ENCODE measurements around the gene OLFML2A. TPM values are rescaled to one million over a fixed set of nuclear protein-coding genes. Genes with fewer than 3 reads are reported as not detected.
A peak's percentile ranks its signal among the peaks of the same experiment; 100 is the strongest.

OLFML2A gene
- total and polyA plus RNA-seq, 2 of the 4 experiments (the other 2 are of a cell fraction) = 2.0 to 5.9 TPM

DNA sequence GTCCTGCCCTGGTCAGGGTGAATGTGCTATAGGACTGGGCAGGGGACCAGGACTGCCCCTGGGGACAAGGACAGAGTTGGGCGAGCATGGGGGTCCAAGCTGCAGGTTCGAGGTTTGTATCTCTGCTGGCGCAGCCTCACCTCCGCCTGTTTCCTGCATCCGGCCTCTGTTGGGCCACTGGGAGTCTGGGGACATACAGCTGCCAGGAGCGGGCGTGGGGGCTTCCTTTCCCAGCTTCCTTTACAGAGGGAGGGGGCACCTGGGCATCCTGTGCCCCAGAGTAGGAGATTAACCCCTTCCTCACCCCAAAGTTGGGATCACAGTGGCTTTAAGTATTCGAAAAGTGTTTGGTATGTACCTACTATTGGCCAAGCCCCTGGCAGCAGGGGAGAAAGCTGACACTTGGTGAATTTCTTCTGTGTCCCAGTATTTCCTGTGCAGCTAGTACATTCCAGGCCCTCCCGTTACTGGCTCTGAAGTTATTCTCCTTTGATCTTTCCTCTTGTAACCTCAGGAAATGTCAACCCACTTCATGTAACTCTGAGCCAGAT, 19.0 kb downstream of the OLFML2A start:
- no peak overlapping the region for H2BK15ac ChIP-seq (ENCODE audit: low read depth, low read length)
- peak; percentile 45 for ATAC-seq (ENCODE audit: low read depth)
- no peak overlapping the region for H4K91ac ChIP-seq (ENCODE audit: insufficient read depth, low read depth, low read length)
- H3K4me1 ChIP-seq (ENCODE audit: control insufficient read depth, insufficient read depth, low read length) = peaks cover 22% of the 10 kb centered on the region; the same call in 1 of the 2 replicates
- no peak overlapping the region for H2AFZ ChIP-seq (replicated peaks; ENCODE audit: low read length, poor library complexity)
- POLR2A ChIA-PET (ENCODE audit: unreplicated experiment) = no interaction called here
- TF ChIP-seq, protein P1, sequence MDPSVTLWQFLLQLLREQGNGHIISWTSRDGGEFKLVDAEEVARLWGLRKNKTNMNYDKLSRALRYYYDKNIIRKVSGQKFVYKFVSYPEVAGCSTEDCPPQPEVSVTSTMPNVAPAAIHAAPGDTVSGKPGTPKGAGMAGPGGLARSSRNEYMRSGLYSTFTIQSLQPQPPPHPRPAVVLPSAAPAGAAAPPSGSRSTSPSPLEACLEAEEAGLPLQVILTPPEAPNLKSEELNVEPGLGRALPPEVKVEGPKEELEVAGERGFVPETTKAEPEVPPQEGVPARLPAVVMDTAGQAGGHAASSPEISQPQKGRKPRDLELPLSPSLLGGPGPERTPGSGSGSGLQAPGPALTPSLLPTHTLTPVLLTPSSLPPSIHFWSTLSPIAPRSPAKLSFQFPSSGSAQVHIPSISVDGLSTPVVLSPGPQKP (IDR thresholded peaks at IDR 0.05; ENCODE audit: borderline replicate concordance, low read depth, low read length) = no peak
- no peak for TF ChIP-seq RAD21 (IDR thresholded peaks at IDR 0.05; ENCODE audit: low read length)
- TF ChIP-seq BHLHE40 (IDR thresholded peaks at IDR 0.05; ENCODE audit: low read depth, low read length) = no peak
- TF ChIP-seq, protein P2, sequence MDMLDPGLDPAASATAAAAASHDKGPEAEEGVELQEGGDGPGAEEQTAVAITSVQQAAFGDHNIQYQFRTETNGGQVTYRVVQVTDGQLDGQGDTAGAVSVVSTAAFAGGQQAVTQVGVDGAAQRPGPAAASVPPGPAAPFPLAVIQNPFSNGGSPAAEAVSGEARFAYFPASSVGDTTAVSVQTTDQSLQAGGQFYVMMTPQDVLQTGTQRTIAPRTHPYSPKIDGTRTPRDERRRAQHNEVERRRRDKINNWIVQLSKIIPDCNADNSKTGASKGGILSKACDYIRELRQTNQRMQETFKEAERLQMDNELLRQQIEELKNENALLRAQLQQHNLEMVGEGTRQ (IDR thresholded peaks at IDR 0.05; ENCODE audit: low read depth, low read length) = no peak
- TF ChIP-seq NFE2L2 (IDR thresholded peaks at IDR 0.05; ENCODE audit: low read depth, low read length) = no peak
- no peak for TF ChIP-seq CEBPB (IDR thresholded peaks at IDR 0.05; ENCODE audit: low read depth, low read length)
- no peak for TF ChIP-seq FOS (IDR thresholded peaks at IDR 0.05; ENCODE audit: low read depth, low read length)
- no peak for TF ChIP-seq CHD1 (IDR thresholded peaks at IDR 0.05; ENCODE audit: low read depth, low read length)
- TF ChIP-seq MAZ (IDR thresholded peaks at IDR 0.05; ENCODE audit: borderline replicate concordance, low read depth, low read length) = no peak
- no peak for TF ChIP-seq RFX5 (IDR thresholded peaks at IDR 0.05; ENCODE audit: low read depth, low read length)
- TF ChIP-seq MAFK (IDR thresholded peaks at IDR 0.05; ENCODE audit: low read depth, low read length) = no peak
- TF ChIP-seq POLR2A (IDR thresholded peaks at IDR 0.05; ENCODE audit: low read depth, low read length) = no peak
- TF ChIP-seq, protein P3, sequence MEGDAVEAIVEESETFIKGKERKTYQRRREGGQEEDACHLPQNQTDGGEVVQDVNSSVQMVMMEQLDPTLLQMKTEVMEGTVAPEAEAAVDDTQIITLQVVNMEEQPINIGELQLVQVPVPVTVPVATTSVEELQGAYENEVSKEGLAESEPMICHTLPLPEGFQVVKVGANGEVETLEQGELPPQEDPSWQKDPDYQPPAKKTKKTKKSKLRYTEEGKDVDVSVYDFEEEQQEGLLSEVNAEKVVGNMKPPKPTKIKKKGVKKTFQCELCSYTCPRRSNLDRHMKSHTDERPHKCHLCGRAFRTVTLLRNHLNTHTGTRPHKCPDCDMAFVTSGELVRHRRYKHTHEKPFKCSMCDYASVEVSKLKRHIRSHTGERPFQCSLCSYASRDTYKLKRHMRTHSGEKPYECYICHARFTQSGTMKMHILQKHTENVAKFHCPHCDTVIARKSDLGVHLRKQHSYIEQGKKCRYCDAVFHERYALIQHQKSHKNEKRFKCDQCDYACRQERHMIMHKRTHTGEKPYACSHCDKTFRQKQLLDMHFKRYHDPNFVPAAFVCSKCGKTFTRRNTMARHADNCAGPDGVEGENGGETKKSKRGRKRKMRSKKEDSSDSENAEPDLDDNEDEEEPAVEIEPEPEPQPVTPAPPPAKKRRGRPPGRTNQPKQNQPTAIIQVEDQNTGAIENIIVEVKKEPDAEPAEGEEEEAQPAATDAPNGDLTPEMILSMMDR (conservative IDR thresholded peaks at IDR 0.05; ENCODE audit: low read depth, low read length) = no peak
- TF ChIP-seq SMC3 (IDR thresholded peaks at IDR 0.05; ENCODE audit: low read depth, low read length) = no peak
- no peak for TF ChIP-seq MXI1 (IDR thresholded peaks at IDR 0.05; ENCODE audit: borderline replicate concordance, low read depth, low read length)
- no peak overlapping the region for H3K27ac ChIP-seq (ENCODE audit: insufficient read depth, low read length)
- CTCF ChIA-PET = interaction anchor here (1.2 to 1.3 kb wide), 2 partner anchors 19 to 56 kb away, joined by 3 to 5 read pairs; partner anchors contain the start of gene OLFML2A
- no peak overlapping the region for H2BK5ac ChIP-seq (ENCODE audit: low read depth, low read length, poor library complexity, severe bottlenecking)
- no peak overlapping the region for H2BK20ac ChIP-seq (ENCODE audit: low read depth, low read length)
- no peak overlapping the region; the same call in 1 of the 2 replicates for H2AK5ac ChIP-seq (ENCODE audit: low read depth, low read length)
- no TSS peak for BruUV-seq (replicated peaks)
- H3K18ac ChIP-seq (ENCODE audit: low read depth, low read length) = no peak overlapping the region
- peaks cover 1% of the 10 kb centered on the region; the same call in 1 of the 2 replicates for H3K36me3 ChIP-seq (ENCODE audit: control insufficient read depth, insufficient read depth, low read length)
- no peak overlapping the region for H3K56ac ChIP-seq (ENCODE audit: extremely low read depth, insufficient read depth, low read length)
- no peak overlapping the region for H3K23ac ChIP-seq (ENCODE audit: low read depth, low read length)
- in situ Hi-C loops (cut with MboI; ENCODE audit: low sequenced_read_pairs) (no loop called here), intact Hi-C loops (cut with micrococcal nuclease) (no loop called here), dilution Hi-C loops (cut with HindIII; ENCODE audit: low sequenced_read_pairs, unreplicated experiment) (no loop called here)
- no peak for DNase-seq
- H4K8ac ChIP-seq (ENCODE audit: low read depth in 2 of 2, low read length in 2 of 2) = no peak overlapping the region
- H4K20me1 ChIP-seq (ENCODE audit: insufficient read depth, low read length) = no peaks in the 10 kb centered on the region
- H3K79me1 ChIP-seq (ENCODE audit: low read depth in 1 of 2, low read length in 2 of 2) = no peaks in the 10 kb centered on the region
- H3K9me3 ChIP-seq (ENCODE audit: control insufficient read depth, insufficient read depth, low read length) = no peaks in the 10 kb centered on the region
- H4K5ac ChIP-seq (ENCODE audit: low read depth, low read length) = no peak overlapping the region
- no peak overlapping the region for H3K4me3 ChIP-seq (ENCODE audit: insufficient read depth, low read depth, low read length)
- H3K9ac ChIP-seq (ENCODE audit: low read depth, low read length) = no peak overlapping the region
- no peak overlapping the region; the same call in 1 of the 2 replicates for H3K4ac ChIP-seq (ENCODE audit: low read depth, low read length)
- H3K9me1 ChIP-seq (ENCODE audit: insufficient read depth, low read length) = no peaks in the 10 kb centered on the region; the same call in 1 of the 2 replicates
- H3K27me3 ChIP-seq (ENCODE audit: control insufficient read depth, insufficient read depth, low read length) = no peaks in the 10 kb centered on the region
- peak overlapping the region; percentile 21; the same call in 1 of the 2 replicates for H2BK120ac ChIP-seq (ENCODE audit: low read depth, low read length)
- no peak overlapping the region for H3K4me2 ChIP-seq (ENCODE audit: low read depth, low read length)
- no peak overlapping the region for H3K14ac ChIP-seq (replicated peaks; ENCODE audit: low read depth, low read length)
- 49% methylated on average over 2 of the region's 9 CpGs; no CpG with 5 or more reads in 1 of the 2 experiments for WGBS, 2 experiments (ENCODE audit: extremely low coverage in 2 of 2, insufficient read length in 1 of 2)
- no peak overlapping the region for H2AK9ac ChIP-seq (replicated peaks; ENCODE audit: low read depth, low read length, poor library complexity)
